Esophagus muscularis mucosa (tissue), 4 donors: ENCODE results near the gene TSPO. TPM values are rescaled to one million over a fixed set of nuclear protein-coding genes. Genes with fewer than 3 reads are reported as not detected.

Experiments used
- DNase-seq: peaks from one replicate; pipeline ENCODE4 v3.0.0-alpha.2; 2017; ENCODE audit errors: extremely low spot score
- H3K27ac ChIP-seq, 4 donors: fragments of 200-600 bp; sonication (generic); replicated peaks in 1 of 4; 1 replicate in 3 of 4; 2 replicates in 1 of 4; pipeline ENCODE4 v1.5.1; 2016 to 2019; ENCODE audit warnings: mild to moderate bottlenecking in 1 of 4
- H3K27me3 ChIP-seq, 4 donors: fragments of 200-600 bp; sonication (generic); one replicate each; pipeline versions ENCODE4 v1.5.1 to v1.6.0; 2016 to 2019
- H3K36me3 ChIP-seq, 4 donors: fragments of 200-600 bp; sonication (generic); one replicate each; pipeline ENCODE4 v1.5.1; 2016 to 2019
- H3K4me1 ChIP-seq, 4 donors: fragments of 200-600 bp; sonication (generic); one replicate each; pipeline ENCODE4 v1.5.1; 2016 to 2019
- H3K4me3 ChIP-seq, 4 donors: fragments of 200-600 bp; sonication (generic); 1 replicate in 2 of 4; 2 replicates in 2 of 4; pipeline ENCODE4 v1.5.1; 2016 to 2019; ENCODE audit warnings: mild to moderate bottlenecking in 4 of 4, moderate library complexity in 1 of 4
- H3K9me3 ChIP-seq, 4 donors: fragments of 200-600 bp; sonication (generic); 1 replicate in 3 of 4; 2 replicates in 1 of 4; pipeline ENCODE4 v1.5.1; 2016 to 2019
- EP300 ChIP-seq: sonication (generic); formaldehyde crosslinking; IDR thresholded peaks from one replicate; pipeline ENCODE4 v1.6.1; 2017; ENCODE audit warnings: antibody characterized with exemption
- POLR2A ChIP-seq: fragments of 450-650 bp; IDR thresholded peaks from one replicate; pipeline ENCODE4 v1.6.1; 2017; ENCODE audit warnings: antibody characterized with exemption, moderate library complexity, mild to moderate bottlenecking, low read depth
- POLR2AphosphoS5 ChIP-seq, 2 donors: sonication (generic); formaldehyde crosslinking; IDR thresholded peaks; one replicate each; pipeline ENCODE4 v1.6.1; 2017; ENCODE audit warnings: antibody characterized with exemption in 2 of 2
- WGBS: methylation state at CpG from one replicate; pipeline ENCODE4 v1.1.5; 2018; 5-methylcytosine and 5-hydroxymethylcytosine counted together
- intact Hi-C: fragments of 100-400 bp; cut with DNase I; formaldehyde crosslinking; loops from one replicate; pipeline ENCODE4 v1.15.1; 2023
- total RNA-seq, 4 donors: library from RNA; depleted of rRNA; stranded (reverse); fragments of >200 nt; gene quantifications; one replicate each; pipeline versions ENCODE4 v1.1.0 to v1.2.1, GENCODE V29; 2016
- TF ChIP-seq, protein P1 (sequence below), 3 experiments: fragments of 200-600 bp in 2 of 3; fragments of 450-650 bp in 1 of 3; sonication (generic) in 2 of 3; IDR thresholded peaks; one replicate each; pipeline ENCODE4 v1.5.1; 2017 to 2019; ENCODE audit warnings: antibody characterized with exemption in 3 of 3, mild to moderate bottlenecking in 2 of 3, moderate library complexity in 1 of 3

TSPO gene
- total RNA-seq, 4 donors from 2014 or later: 172 to 191 (median 182) TPM

DNA sequence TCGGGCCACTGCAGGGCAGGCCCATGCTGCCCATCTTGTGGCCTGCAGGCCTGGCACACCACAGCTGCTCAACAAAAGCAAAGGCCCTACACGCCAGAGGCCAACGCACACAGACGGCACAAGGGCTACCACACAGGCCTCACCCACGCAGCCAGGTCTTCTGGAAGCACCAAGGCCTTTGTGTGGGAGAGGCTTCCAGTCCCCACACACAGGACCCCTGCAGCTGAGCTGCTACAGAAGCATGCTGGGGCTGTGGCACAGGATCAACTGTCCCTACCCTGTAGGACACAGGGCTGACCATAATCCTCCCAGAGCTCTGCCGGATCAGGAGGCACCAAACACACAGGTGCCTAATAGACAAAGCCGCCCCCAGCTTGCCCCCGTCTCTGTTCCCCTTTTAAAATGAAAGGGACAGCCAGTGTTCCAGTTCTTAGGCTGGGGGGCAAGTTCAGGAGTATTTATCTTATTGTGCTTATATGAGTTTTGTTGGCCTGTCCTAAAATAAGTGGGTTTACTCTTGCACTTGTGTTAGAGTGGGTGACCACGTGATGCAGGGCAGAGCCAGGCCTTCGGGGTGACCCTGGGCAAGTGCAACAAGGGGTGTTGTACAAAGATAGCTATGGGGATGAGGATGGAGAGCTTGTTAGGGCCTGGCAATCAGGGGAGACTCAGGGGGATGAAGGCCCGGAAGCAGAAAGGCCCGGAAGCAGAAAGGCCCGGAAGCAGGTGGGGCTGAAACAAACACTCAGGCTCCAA lies 30.1 kb downstream of the TSPO start:
- no peak for TF ChIP-seq POLR2AphosphoS5 (IDR thresholded peaks at IDR 0.05)
- TF ChIP-seq, protein P1, sequence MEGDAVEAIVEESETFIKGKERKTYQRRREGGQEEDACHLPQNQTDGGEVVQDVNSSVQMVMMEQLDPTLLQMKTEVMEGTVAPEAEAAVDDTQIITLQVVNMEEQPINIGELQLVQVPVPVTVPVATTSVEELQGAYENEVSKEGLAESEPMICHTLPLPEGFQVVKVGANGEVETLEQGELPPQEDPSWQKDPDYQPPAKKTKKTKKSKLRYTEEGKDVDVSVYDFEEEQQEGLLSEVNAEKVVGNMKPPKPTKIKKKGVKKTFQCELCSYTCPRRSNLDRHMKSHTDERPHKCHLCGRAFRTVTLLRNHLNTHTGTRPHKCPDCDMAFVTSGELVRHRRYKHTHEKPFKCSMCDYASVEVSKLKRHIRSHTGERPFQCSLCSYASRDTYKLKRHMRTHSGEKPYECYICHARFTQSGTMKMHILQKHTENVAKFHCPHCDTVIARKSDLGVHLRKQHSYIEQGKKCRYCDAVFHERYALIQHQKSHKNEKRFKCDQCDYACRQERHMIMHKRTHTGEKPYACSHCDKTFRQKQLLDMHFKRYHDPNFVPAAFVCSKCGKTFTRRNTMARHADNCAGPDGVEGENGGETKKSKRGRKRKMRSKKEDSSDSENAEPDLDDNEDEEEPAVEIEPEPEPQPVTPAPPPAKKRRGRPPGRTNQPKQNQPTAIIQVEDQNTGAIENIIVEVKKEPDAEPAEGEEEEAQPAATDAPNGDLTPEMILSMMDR (IDR thresholded peaks at IDR 0.05): no peak
- no peak for TF ChIP-seq POLR2A
- no peak for TF ChIP-seq EP300
- H3K27me3 ChIP-seq: no peaks in the 10 kb centered on the region
- 96% methylated on average over 11 of the region's 13 CpGs for WGBS
- no peak overlapping the region for H3K27ac ChIP-seq
- H3K9me3 ChIP-seq: no peaks in the 10 kb centered on the region
- H3K4me3 ChIP-seq: no peak overlapping the region
- no peak for DNase-seq
- peaks cover 12 to 28% (median 18%) of the 10 kb centered on the region in 4 donors for H3K4me1 ChIP-seq
- intact Hi-C loops: no loop called here
- H3K36me3 ChIP-seq: peaks cover 11 to 63% (median 40%) of the 10 kb centered on the region in 4 donors

GRCh38 chr22:43182118-43182517 lies 30.8 kb downstream of the TSPO start:
- intact Hi-C loops: no loop called here
- Histone ChIP-seq H3K27me3 (no peaks in the 10 kb centered on the region), H3K27ac (no peak overlapping the region), H3K36me3 (peaks cover 11 to 58% (median 39%) of the 10 kb centered on the region in 4 donors), H3K9me3 (no peaks in the 10 kb centered on the region), H3K4me3 (no peak overlapping the region), H3K4me1 (peaks cover 12 to 30% (median 19%) of the 10 kb centered on the region in 4 donors)
- TF ChIP-seq POLR2A: no peak
- no peak for TF ChIP-seq POLR2AphosphoS5 (IDR thresholded peaks at IDR 0.05)
- TF ChIP-seq, protein P1 (IDR thresholded peaks at IDR 0.05): no peak
- no peak for TF ChIP-seq EP300
- DNase-seq: no peak
- WGBS: 92% methylated on average over 6 of the region's 10 CpGs

- 98% methylated on average over 7 of the region's 17 CpGs for WGBS
- DNase-seq: no peak
- H3K4me3 ChIP-seq: no peak overlapping the region
- H3K36me3 ChIP-seq: peaks cover 11 to 51% (median 36%) of the 10 kb centered on the region in 4 donors
- H3K9me3 ChIP-seq: no peaks in the 10 kb centered on the region
- TF ChIP-seq, protein P1 (IDR thresholded peaks at IDR 0.05): no peak
- TF ChIP-seq POLR2A (no peak), POLR2AphosphoS5 (IDR thresholded peaks at IDR 0.05) (no peak), EP300 (no peak)
- H3K27ac ChIP-seq: no peak overlapping the region
- intact Hi-C loops: no loop called here
- H3K4me1 ChIP-seq: peaks cover 13 to 32% (median 20%) of the 10 kb centered on the region in 4 donors
- no peaks in the 10 kb centered on the region for H3K27me3 ChIP-seq
These were observed 31.4 kb downstream of the TSPO start for GRCh38 chr22:43182726-43183125.

- H3K4me3 ChIP-seq: no peak overlapping the region
- whole genome bisulfite sequencing: 89% methylated on average over 10 of the region's 12 CpGs
- no peak for DNase-seq
- H3K27me3 ChIP-seq: no peaks in the 10 kb centered on the region
- H3K4me1 ChIP-seq: peaks cover 16 to 37% (median 25%) of the 10 kb centered on the region in 4 donors
- H3K36me3 ChIP-seq: peaks cover 10 to 42% (median 31%) of the 10 kb centered on the region in 4 donors
- no peak overlapping the region for H3K27ac ChIP-seq
- no peaks in the 10 kb centered on the region for H3K9me3 ChIP-seq
- TF ChIP-seq POLR2AphosphoS5 (IDR thresholded peaks at IDR 0.05): no peak
- intact Hi-C loops: no loop called here
These were observed 32.3 kb downstream of the TSPO start for GRCh38 chr22:43183496-43184277.

DNA sequence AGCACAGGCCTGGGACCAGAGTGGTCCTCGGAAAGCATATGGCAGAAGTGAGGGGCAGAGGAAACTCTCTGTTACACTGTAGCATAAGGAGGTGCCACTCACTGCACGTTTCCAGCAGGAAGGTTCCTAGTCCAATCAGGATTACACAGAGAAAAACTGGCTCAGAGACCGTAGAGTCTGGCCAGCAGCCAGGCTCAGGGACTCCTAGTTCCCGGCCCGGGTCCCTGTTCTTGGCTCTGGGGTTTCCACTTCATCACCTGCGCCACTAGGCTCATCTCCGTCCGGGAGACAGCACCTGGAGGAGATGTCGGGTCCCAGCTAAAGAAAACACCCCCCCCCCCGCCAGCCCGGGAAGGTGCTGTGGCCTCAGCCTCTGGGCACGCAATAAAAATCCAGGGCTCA lies 34.5 kb downstream of the TSPO start:
- peaks cover 0 to 20% (median 10%) of the 10 kb centered on the region in 4 donors for H3K36me3 ChIP-seq
- H3K27me3 ChIP-seq: no peaks in the 10 kb centered on the region
- H3K4me1 ChIP-seq: peaks cover 16 to 37% (median 25%) of the 10 kb centered on the region in 4 donors
- 19% methylated on average over 12 of the region's 12 CpGs for WGBS
- peak overlapping the region; percentile 81 to 90 (median 83) for H3K4me3 ChIP-seq
- no peak for DNase-seq
- intact Hi-C loops: no loop called here
- no peaks in the 10 kb centered on the region for H3K9me3 ChIP-seq
- TF ChIP-seq POLR2A: no peak
- TF ChIP-seq POLR2AphosphoS5 (IDR thresholded peaks at IDR 0.05): no peak
- no peak for TF ChIP-seq EP300
- H3K27ac ChIP-seq: peak overlapping the region; percentile 85 to 94 (median 87)
